ENCODE measurements around the gene ELAVL1. TPM values are rescaled to one million over a fixed set of nuclear protein-coding genes. Genes with fewer than 3 reads are reported as not detected.
A peak's percentile ranks its signal among the peaks of the same experiment; 100 is the strongest.

Gene ELAVL1
- total and polyA plus RNA-seq, 9 of the 15 experiments (the other 6 are each of a cell fraction or from before 2014, with no cell fraction given), result 4.3 to 172 (median 69.2) TPM

DNA sequence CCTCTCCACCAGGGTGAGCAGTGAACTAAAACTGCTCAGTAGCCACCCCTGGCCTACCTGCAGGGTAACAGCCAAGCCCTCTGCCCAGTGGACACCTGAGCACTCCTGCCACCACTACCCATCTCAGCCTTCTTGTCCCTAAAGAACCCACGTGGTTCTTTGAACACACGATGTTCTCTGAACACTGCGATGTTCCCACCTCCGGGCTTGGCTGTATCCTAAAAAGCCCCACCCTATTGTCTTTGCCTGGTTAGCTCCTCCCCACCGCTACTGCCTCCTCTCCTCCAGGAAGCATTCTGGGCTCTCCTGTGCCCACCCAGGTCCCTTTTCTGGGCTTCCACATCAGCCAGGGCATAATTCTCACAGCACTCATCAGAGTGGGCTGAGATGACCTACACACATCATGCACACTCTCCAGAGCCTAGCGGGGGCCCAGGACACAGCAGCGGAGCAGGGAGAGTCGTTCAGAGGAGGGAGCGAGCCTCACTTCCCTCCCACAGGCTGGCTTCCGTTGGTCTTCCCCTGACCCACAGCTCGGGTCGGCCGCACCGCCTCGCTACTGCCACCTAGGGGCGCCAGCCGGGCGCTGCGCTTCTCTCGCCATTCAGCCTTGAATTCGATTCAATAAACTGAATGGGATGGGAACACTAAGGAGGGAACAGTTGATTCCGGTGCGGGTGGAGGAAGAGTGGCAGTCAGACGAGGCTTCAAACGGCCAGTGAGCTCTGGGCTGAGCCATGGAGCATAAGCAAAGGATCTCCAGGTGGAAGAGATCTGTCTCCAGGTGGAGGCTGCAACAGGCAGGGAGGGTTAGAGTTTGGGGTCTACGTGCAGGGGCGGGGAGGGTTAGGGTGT is 3.2 kb downstream of the ELAVL1 start (continued):
- TF ChIP-seq ZZZ3 (IDR thresholded peaks at IDR 0.05) (no peak), MYNN (IDR thresholded peaks at IDR 0.05) (no peak), MYNN (CRISPR knock-in tag; IDR thresholded peaks at IDR 0.05) (no peak), MTA3 (IDR thresholded peaks at IDR 0.05; ENCODE audit: borderline replicate concordance) (0 out of 2 replicates have a peak, but pooled peaks have one; percentile 47), SAFB2 (IDR thresholded peaks at IDR 0.05; ENCODE audit: borderline replicate concordance, low read depth, low read length, severe bottlenecking) (no peak), DEAF1 (CRISPR knock-in tag; IDR thresholded peaks at IDR 0.05) (peak; percentile 43; the same call in 1 of the 2 replicates), CBX1 (IDR thresholded peaks at IDR 0.05; ENCODE audit: low read depth) (no peak), PPARD (CRISPR knock-in tag; IDR thresholded peaks at IDR 0.05) (no peak), HOMEZ (CRISPR knock-in tag; IDR thresholded peaks at IDR 0.05) (no peak), ZNF655 (CRISPR knock-in tag; IDR thresholded peaks at IDR 0.05) (no peak), GABPB1 (CRISPR knock-in tag; IDR thresholded peaks at IDR 0.05) (peak; percentile 63; the same call in 1 of the 2 replicates), FOXK1 (CRISPR knock-in tag; IDR thresholded peaks at IDR 0.05; ENCODE audit: borderline replicate concordance) (no peak), PHF20 (IDR thresholded peaks at IDR 0.05; ENCODE audit: partially characterized antibody) (no peak), USF1 (CRISPR knock-in tag; IDR thresholded peaks at IDR 0.05) (0 out of 2 replicates have a peak, but pooled peaks have one; percentile 3), MIER1 (IDR thresholded peaks at IDR 0.05; ENCODE audit: low read depth) (no peak)
- TF ChIP-seq, protein P1, sequence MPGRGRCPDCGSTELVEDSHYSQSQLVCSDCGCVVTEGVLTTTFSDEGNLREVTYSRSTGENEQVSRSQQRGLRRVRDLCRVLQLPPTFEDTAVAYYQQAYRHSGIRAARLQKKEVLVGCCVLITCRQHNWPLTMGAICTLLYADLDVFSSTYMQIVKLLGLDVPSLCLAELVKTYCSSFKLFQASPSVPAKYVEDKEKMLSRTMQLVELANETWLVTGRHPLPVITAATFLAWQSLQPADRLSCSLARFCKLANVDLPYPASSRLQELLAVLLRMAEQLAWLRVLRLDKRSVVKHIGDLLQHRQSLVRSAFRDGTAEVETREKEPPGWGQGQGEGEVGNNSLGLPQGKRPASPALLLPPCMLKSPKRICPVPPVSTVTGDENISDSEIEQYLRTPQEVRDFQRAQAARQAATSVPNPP (IDR thresholded peaks at IDR 0.05; ENCODE audit: borderline replicate concordance, insufficient read depth, insufficient read length), result no peak
- TF ChIP-seq, protein P2, sequence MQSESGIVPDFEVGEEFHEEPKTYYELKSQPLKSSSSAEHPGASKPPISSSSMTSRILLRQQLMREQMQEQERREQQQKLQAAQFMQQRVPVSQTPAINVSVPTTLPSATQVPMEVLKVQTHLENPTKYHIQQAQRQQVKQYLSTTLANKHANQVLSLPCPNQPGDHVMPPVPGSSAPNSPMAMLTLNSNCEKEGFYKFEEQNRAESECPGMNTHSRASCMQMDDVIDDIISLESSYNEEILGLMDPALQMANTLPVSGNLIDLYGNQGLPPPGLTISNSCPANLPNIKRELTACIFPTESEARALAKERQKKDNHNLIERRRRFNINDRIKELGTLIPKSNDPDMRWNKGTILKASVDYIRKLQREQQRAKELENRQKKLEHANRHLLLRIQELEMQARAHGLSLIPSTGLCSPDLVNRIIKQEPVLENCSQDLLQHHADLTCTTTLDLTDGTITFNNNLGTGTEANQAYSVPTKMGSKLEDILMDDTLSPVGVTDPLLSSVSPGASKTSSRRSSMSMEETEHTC (IDR thresholded peaks at IDR 0.05), result no peak
- TF ChIP-seq, protein P3, sequence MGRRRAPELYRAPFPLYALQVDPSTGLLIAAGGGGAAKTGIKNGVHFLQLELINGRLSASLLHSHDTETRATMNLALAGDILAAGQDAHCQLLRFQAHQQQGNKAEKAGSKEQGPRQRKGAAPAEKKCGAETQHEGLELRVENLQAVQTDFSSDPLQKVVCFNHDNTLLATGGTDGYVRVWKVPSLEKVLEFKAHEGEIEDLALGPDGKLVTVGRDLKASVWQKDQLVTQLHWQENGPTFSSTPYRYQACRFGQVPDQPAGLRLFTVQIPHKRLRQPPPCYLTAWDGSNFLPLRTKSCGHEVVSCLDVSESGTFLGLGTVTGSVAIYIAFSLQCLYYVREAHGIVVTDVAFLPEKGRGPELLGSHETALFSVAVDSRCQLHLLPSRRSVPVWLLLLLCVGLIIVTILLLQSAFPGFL (CRISPR knock-in tag; IDR thresholded peaks at IDR 0.05), result no peak
